Breast epithelium (tissue), 4 donors: ENCODE measurements around the gene BRIP1. TPM values are rescaled to one million over a fixed set of nuclear protein-coding genes. Genes with fewer than 3 reads are reported as not detected.

Source experiments
- DNase-seq, 2 donors: peaks; one replicate each; pipeline ENCODE4 v3.0.0-alpha.2; 2019; ENCODE audit warnings: low spot score in 2 of 2
- H3K27ac ChIP-seq, 2 donors: fragments of 200-600 bp; sonication (generic) in 1 of 2; one replicate each; pipeline ENCODE4 v1.5.1; 2016 to 2019; ENCODE audit warnings: mild to moderate bottlenecking in 1 of 2
- H3K27me3 ChIP-seq, 2 donors: fragments of 200-600 bp; sonication (generic) in 1 of 2; one replicate each; pipeline versions ENCODE4 v1.5.1 to v1.6.0; 2017 to 2019; ENCODE audit warnings: control low read depth in 1 of 2, mild to moderate bottlenecking in 1 of 2
- H3K36me3 ChIP-seq: fragments of 200-600 bp; one replicate; pipeline ENCODE4 v1.5.1; 2019
- H3K4me1 ChIP-seq, 2 donors: fragments of 200-600 bp; sonication (generic); one replicate each; pipeline ENCODE4 v1.5.1; 2016 to 2019; ENCODE audit warnings: control low read depth in 1 of 2
- H3K4me3 ChIP-seq, 3 donors: fragments of 200-600 bp; sonication (generic); 1 replicate in 2 of 3; 2 replicates in 1 of 3; pipeline ENCODE4 v1.5.1; 2016 to 2019; ENCODE audit warnings: mild to moderate bottlenecking in 3 of 3, moderate library complexity in 2 of 3
- H3K9me3 ChIP-seq, 2 donors: fragments of 200-600 bp; sonication (generic) in 1 of 2; one replicate each; pipeline ENCODE4 v1.5.1; 2016 to 2019; ENCODE audit warnings: control low read depth in 1 of 2
- POLR2A ChIP-seq: fragments of 450-650 bp; IDR thresholded peaks from one replicate; pipeline ENCODE4 v1.6.1; 2016; ENCODE audit warnings: antibody characterized with exemption, mild to moderate bottlenecking, moderate library complexity
- POLR2AphosphoS5 ChIP-seq, 3 donors: sonication (generic); formaldehyde crosslinking; IDR thresholded peaks; one replicate each; pipeline ENCODE4 v1.6.1; 2017; ENCODE audit warnings: antibody characterized with exemption in 3 of 3
- intact Hi-C: fragments of 100-400 bp; cut with DNase I; formaldehyde crosslinking; loops from one replicate; pipeline ENCODE4 v1.15.1; 2023; ENCODE audit warnings: low total_unique reads
- total RNA-seq, 3 donors: library from RNA; depleted of rRNA; stranded (reverse); fragments of >200 nt; gene quantifications; one replicate each; pipeline ENCODE4 v1.1.0, GENCODE V29; 2016
- TF ChIP-seq, protein P1 (sequence below), 3 donors: fragments of 450-650 bp; IDR thresholded peaks; one replicate each; pipeline ENCODE4 v1.5.1; 2016 to 2017; ENCODE audit warnings: antibody characterized with exemption in 3 of 3, mild to moderate bottlenecking in 3 of 3, moderate library complexity in 3 of 3

Gene BRIP1
- total RNA-seq, 3 donors from 2014 or later = 0.33 to 1.0 (median 0.48) TPM

DNA sequence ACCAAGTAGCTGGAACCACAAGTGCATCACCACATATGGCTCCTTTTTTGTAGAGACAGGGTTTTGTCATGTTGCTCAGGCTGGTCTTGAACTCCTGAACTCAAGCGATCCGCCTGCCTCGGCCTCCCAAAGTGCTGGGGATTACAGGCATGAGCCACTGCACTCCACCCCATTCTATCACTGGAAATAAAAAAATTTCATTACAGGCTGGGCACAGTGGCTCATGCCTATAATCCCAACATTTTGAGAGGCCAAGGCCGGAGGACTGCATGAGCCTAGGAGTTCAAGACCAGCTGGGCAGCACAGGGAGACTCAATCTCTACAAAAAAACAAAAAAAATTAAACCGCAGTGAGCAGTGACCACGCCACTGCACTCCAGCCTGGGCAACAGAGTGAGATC, 60.1 kb downstream of the BRIP1 start:
- Histone ChIP-seq H3K4me3 (no peak overlapping the region), H3K4me1 (no peaks in the 10 kb centered on the region), H3K36me3 (no peaks in the 10 kb centered on the region), H3K27ac (no peak overlapping the region), H3K27me3 (no peaks in the 10 kb centered on the region), H3K9me3 (no peaks in the 10 kb centered on the region)
- no peak for DNase-seq
- intact Hi-C loops = no loop called here
- TF ChIP-seq, protein P1, sequence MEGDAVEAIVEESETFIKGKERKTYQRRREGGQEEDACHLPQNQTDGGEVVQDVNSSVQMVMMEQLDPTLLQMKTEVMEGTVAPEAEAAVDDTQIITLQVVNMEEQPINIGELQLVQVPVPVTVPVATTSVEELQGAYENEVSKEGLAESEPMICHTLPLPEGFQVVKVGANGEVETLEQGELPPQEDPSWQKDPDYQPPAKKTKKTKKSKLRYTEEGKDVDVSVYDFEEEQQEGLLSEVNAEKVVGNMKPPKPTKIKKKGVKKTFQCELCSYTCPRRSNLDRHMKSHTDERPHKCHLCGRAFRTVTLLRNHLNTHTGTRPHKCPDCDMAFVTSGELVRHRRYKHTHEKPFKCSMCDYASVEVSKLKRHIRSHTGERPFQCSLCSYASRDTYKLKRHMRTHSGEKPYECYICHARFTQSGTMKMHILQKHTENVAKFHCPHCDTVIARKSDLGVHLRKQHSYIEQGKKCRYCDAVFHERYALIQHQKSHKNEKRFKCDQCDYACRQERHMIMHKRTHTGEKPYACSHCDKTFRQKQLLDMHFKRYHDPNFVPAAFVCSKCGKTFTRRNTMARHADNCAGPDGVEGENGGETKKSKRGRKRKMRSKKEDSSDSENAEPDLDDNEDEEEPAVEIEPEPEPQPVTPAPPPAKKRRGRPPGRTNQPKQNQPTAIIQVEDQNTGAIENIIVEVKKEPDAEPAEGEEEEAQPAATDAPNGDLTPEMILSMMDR (IDR thresholded peaks at IDR 0.05) = no peak
- TF ChIP-seq POLR2A (no peak), POLR2AphosphoS5 (IDR thresholded peaks at IDR 0.05) (no peak)

- DNase-seq = no peak
- Histone ChIP-seq H3K4me1 (no peaks in the 10 kb centered on the region), H3K27me3 (no peaks in the 10 kb centered on the region), H3K9me3 (no peaks in the 10 kb centered on the region), H3K4me3 (no peak overlapping the region), H3K36me3 (no peaks in the 10 kb centered on the region), H3K27ac (no peak overlapping the region)
- intact Hi-C loops = no loop called here
- TF ChIP-seq POLR2A = no peak
- TF ChIP-seq POLR2AphosphoS5 (IDR thresholded peaks at IDR 0.05) = no peak
- TF ChIP-seq, protein P1 (IDR thresholded peaks at IDR 0.05) = no peak
Measured at GRCh38 chr17:61799812-61800484, 63.4 kb downstream of the BRIP1 start.

DNA sequence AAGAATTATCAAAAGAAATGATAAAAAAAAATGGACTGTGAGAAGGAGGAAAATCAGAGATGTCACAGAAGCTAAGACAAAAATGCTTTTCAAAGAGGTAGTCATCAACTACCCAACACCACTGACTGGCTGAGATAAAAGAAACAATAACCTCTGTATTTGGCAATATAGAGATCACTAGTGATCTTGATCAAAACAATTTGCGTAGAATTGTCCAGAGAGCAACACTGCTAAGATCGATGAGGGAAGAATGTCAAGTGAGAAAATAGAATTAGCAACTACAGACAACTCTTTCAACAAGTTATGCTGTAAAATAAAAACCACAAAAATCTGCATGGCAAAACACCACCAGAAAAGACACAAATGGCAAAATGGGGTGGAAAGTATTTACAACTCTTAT, 66.0 kb downstream of the BRIP1 start:
- no peak for DNase-seq
- Histone ChIP-seq H3K4me3 (no peak overlapping the region), H3K4me1 (no peaks in the 10 kb centered on the region), H3K27ac (no peak overlapping the region), H3K36me3 (no peaks in the 10 kb centered on the region), H3K27me3 (no peaks in the 10 kb centered on the region), H3K9me3 (no peaks in the 10 kb centered on the region)
- intact Hi-C loops = no loop called here
- TF ChIP-seq POLR2AphosphoS5 (IDR thresholded peaks at IDR 0.05) (no peak), POLR2A (no peak)
- TF ChIP-seq, protein P1 (IDR thresholded peaks at IDR 0.05) = no peak

DNA sequence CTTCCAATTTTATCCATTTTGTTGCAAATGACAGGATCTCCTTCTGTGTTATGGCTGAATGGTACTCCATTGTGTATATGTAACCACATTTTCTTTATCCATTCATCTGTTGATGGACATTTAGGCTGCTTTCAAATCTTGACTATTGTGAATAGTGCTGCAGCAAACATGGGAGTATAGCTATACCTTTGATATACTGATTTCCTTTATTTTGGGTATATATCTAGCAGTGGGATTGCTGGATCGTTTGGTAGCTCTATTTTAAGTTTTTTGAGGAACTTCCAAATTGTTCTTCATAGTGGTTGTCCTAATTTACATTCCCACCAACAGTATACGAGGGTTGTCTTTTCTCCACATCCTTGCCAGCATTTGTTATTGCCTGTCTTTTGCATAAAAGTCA, 67.8 kb downstream of the BRIP1 start:
- Histone ChIP-seq H3K4me1 (no peaks in the 10 kb centered on the region), H3K4me3 (no peak overlapping the region), H3K27me3 (no peaks in the 10 kb centered on the region), H3K36me3 (no peaks in the 10 kb centered on the region), H3K27ac (no peak overlapping the region), H3K9me3 (no peaks in the 10 kb centered on the region)
- TF ChIP-seq, protein P1 (IDR thresholded peaks at IDR 0.05) = no peak
- TF ChIP-seq POLR2A (no peak), POLR2AphosphoS5 (IDR thresholded peaks at IDR 0.05) (no peak)
- intact Hi-C loops = no loop called here
- no peak for DNase-seq

GRCh38 chr17:61794792-61795191, 68.5 kb downstream of the BRIP1 start:
- Histone ChIP-seq H3K27me3 (no peaks in the 10 kb centered on the region), H3K27ac (no peak overlapping the region), H3K4me3 (no peak overlapping the region), H3K9me3 (no peaks in the 10 kb centered on the region), H3K4me1 (no peaks in the 10 kb centered on the region), H3K36me3 (no peaks in the 10 kb centered on the region)
- TF ChIP-seq, protein P1 (IDR thresholded peaks at IDR 0.05) = no peak
- TF ChIP-seq POLR2A (no peak), POLR2AphosphoS5 (IDR thresholded peaks at IDR 0.05) (no peak)
- intact Hi-C loops = no loop called here
- no peak for DNase-seq
